HPDE6-E6E7 (cell line): ENCODE data around the gene FARP1.

ENCODE experiments used
- DNase-seq: peaks from one replicate; pipeline ENCODE4 v3.0.0; 2011; ENCODE audit warnings: missing footprints; ENCODE audit errors: extremely low spot score

The FARP1 gene

DNA sequence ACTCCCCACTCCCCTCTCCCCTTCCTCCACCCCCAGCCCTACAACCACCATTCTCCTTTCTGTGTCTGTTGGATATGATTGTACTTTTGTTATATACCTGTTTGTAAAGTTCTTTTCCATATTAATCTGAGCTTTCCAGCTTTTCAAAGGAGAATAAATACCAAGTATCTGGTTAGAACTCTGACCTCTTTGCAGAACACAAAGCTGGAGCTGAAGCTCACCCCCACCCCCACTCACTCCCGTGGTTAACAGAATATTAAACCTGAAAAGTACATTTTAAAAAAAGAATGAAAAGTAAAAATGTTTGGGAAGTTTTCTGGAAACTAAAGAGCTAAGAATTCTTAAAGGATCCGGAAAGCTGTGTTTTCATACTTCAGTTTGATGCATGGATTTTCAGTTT lies 189.3 kb downstream of the FARP1 start:
- DNase-seq, result no peak

DNA sequence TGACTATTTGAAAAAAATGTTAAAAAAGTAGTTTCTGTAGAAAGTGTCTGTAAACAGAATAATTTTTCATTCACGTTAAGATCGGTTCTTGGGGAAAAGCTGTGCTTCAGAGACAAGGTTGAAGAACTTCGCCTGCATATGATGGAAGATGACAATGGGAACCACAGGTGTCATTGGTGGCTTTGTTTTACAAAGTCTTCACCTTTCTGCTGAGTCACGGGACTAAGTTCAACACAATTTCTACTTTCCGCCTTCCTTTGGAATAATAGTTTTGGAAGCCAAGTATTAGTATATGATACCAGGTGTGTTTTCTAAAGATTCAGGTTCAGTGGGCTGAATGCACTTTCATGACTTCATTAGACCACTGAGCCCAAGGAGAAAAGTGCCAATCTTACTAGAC lies 189.8 kb downstream of the FARP1 start:
- no peak for DNase-seq

DNA sequence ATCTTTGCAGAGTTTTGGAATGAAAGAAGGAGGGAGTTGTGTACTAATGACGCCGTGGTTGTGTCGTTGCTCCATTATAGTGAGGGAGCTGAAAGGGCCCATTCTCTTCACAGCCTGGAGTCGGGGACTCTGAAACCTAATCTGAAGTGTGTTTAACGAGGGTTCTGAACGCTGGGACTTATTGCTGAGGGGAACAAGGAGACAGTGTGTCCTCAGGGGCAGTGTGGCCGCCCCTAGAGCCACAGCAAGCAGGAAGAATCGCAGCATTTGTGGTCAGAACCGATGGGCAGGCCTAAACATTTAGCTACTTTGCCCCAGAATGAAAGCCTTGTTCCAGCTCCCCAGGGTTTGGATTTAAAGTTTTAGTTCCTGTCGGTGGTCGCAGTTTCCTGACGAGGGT lies 190.6 kb downstream of the FARP1 start:
- DNase-seq, result no peak

DNA sequence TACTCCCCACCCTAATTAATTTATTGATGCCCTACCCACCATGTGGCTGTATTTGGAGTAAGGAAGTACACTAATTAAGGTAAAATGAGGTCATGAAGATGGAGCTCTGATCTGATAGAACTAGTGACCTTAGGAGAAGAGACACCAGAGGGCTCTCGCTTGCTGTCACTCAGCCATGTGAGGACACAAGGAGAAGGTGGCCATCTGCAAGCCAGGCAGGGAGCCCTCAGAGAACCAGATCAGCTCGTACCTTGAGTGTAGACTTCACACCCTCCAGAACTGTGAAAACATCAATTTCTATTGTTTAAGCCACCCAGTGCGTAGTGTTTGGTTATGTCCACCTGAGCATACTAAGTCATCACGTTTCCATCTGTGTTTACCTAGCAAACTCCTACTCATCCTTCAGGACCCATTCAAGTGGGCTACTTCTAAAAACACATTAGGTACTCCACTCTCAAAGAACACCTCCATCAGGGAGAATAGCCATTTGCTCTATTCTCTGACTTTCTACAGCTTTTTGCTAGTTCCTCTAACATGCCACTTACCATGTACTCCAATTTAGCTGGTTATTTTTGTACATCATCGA lies 191.8 kb downstream of the FARP1 start:
- DNase-seq, result no peak

DNA sequence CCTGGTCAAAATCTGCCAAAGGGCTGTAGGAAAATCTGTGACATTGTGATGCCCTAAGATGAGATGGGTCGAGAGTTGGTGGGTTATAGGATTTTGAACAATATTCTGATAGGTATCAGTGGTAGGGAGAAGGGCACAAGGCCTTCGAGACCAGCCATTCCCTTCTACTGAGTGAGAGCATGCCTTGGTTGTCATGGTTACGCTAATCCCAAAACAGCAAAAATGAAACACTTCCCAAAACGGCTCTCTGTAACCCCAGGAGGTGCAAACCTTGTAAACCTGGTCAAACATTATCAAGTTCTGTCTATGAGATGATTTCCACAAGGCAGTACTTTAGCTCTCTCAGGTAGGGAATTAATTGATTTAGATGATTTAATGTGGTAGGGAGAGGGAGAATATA lies 192.8 kb downstream of the FARP1 start:
- no peak for DNase-seq

DNA sequence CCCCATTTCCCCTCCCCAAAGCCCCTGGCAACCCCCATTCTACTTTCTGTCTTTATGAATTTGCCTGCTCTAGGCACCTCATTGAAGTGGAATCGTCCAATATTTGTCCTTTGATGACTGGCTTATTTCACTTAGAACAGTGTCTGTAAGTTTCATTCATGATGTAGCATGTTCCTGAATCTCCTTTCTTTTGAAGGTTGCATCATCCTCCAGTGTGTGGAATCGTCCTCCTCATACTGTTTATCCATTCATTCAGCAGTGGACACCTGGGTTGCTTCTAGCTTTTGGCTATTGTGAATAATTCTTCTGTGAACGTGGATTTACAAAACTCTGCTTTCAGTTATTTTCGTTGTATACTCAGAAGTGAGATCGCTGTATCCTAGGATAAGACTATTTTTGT lies 195.4 kb downstream of the FARP1 start:
- DNase-seq, result no peak

DNA sequence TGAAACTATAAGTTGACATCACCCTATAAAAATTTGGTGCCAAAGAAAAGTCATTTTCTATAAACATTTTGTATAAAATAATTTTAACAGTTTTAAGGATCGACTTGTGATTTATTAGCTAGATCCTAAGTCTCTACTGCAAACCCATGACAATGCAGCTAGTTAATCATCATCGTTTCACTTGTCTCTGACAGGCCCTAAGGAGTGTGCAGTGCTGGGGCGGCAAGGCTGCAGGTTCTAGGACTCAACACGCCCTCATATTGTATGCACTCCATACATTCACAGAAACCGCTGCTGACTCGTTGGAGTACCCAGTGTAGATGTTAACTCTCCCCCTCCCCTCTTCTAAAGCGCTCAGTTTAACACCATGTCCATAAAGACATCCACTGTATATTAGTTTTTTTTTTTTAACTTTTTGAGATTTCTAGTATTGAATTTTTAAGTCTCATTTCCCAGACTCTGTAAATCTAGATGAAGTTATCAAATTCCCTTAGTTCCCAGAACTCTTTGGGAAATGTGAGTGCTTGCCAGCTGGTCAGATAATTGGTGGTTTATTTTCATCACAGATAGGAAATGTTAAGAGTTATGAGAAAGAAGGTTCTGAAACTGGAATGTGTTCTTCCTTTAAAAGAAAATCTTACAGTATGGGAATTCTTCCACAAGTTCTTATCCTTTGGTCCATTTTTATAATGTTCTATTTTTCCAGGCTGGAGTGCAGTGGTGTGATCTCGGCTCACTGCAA lies 197.0 kb downstream of the FARP1 start:
- DNase-seq, result no peak

DNA sequence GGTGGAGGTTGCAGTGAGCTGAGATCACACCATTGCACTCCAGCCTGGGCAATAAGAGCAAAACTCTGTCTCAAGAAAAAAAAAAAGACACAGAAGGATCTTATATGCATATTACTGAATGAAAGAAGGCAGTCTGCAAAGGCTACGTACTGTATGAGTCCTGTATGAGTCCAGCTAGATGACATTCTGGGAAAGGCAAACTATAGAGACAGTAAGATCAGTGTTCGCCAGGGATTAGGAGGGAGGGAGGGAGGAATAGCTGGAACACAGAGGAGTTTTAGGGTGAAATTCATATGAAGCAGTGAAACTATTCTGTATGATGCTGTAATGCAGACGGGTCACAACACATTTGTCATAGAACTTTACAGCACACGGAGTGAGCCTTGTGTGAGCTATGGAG lies 200.1 kb downstream of the FARP1 start:
- no peak for DNase-seq

DNA sequence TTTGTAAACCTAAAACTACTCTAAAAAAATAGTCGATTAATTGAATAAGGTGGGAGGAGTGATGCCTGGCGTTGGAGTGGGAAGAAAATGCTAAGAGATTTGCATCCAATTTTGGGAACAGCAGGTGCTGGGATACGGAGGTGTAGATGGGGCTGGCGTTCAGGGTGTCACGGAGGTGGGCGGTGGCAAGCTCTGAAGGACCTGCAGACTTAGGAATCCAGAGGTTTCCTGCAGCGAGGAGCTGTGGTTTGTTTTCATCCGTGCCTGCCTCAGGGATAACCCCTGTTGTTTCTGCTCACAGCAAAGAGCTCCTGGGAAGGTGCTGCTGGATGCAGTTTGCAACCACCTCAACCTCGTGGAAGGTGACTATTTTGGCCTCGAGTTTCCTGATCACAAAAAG lies 200.6 kb downstream of the FARP1 start:
- DNase-seq, result no peak

DNA sequence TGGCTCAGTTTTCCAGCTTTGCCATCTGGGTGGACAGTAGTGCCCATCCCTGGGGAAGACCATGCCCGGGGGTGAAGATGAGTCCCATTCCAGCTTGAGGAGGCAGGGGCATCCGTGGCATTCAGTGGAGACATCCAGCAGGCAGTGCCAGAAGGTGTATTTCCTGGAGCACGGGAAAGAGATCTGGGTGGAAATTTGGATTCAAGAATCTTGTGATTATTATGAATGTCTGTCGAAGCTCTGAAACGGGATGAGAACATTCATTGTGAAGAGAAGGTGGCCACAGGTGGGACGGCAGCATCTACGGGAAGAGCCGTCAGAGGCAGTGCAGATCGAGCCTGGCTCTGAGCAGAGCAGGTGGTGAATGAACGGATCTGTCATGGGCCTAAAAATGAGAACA lies 201.5 kb downstream of the FARP1 start:
- DNase-seq, result no peak

DNA sequence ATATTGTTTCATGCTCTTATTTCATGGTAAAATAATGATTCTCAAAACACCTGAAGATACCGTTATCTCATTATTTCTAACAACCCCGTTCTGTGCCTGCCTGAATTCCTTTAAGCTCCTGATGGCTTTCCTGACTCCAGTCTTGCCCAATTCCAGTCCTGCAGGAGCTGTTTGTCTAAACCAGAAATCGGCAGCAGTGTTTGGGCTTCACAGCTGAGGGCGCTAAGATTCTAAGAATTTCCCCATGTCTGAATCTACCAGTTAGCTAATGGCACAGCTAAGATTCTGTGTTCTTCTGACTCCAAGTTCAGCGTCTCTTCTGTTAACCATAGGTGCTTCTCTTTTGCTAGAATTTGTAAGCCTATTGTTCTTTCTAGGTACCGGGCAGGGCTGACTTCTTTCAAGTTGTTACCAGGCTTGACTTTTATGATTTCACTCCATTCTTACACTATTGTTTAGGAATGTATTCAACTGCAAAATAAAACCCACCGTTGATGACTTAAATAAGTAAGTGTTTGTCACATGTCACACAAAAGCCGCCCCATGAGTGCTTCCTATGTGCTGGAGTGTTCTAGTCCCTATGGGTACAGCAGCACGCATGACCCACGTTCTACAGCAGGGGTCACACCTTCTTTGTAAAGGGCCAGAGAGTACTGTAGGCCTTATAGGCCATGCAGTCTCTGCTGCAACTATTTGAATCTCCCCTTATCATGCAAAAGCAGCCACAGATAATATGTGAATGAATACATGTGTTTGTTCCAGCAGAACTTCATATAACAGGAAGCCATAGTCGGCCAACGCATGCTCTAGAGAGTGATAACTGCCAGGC lies 202.4 kb downstream of the FARP1 start:
- no peak for DNase-seq

DNA sequence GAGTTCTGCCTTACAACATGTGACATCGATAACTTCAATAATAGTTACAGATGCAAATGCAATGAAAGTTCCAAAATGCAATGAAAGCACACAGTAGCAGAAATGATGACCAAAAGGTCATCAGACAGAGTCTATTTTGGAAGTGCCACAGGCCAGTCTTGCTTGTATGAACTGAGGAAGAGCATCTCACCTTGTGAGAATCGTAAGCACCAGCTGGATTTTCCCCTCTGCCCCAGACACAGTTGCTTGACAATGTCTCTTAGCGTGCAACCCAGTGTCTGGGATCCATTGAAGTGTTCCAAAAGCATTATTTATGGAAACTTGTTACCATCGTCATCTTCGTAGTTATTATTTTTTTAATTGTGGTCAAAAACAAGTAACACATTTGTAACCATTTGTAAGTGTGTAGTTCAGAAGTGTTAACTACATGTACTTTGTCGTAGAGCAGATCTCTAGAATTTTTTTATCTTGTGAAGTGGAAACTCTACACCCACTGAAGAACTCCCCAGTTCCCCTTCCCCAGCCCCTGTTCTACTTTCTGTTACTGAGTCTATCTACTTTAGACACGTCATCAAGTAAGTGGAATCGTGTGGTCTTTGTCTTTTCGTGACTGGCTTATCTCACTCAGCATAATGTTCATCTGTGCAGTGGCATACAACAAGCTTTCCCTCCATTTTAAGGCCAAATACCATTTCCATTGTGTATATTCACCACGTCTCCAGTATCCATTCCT lies 204.2 kb downstream of the FARP1 start:
- no peak for DNase-seq

DNA sequence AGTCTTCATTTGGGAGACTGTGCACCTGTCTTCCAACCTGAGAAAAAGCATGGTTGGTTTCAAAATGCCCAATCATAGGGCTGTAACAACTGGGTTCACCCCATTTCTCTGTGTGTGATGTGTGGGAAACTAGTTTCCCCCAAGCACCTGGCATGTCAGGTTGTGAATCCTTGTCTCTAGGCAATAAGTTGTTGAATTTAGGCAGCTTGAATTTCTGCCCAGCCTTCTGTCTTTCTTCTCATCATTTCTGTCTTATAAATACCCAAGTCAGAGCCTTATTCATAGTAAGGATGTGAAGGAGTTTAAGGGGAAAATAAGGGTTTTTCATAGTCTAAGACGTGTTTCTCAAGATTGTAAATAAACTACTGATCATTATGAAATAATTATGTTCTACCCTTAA lies 204.9 kb downstream of the FARP1 start:
- no peak for DNase-seq

DNA sequence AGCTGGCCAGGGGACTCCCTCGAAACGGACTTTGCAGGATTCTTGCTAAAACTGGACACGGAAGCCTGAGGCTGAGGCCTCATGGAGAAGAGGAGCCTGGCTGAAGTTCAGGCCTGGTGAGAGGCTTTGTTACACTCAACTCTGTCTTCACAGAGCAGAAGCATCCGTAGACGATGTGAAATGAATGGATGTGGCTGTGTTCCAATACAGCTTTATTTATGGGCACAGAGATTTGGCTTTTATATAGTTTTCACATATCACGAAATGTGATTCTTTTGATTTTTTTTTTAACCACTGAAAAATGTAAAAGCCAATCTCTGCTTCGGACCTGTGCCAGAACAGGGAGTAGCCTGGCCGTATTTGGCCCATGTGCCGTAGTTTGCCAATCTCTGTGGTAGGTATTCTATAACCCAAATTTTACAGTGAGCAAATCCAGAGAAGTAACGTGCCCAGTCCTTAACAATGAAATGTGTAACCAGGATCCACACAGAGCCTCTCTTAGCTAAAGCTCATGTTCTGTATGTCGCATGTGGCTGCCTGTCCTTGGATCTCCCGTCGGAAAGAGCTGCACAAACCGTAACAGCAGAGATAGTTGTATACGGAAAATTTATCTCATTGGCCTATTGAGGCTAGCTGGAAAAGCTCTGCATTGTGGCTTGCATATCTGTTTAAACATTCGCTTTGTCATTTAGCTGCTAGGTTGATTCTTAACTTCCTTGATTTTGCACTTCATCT lies 205.7 kb downstream of the FARP1 start:
- DNase-seq, result no peak

DNA sequence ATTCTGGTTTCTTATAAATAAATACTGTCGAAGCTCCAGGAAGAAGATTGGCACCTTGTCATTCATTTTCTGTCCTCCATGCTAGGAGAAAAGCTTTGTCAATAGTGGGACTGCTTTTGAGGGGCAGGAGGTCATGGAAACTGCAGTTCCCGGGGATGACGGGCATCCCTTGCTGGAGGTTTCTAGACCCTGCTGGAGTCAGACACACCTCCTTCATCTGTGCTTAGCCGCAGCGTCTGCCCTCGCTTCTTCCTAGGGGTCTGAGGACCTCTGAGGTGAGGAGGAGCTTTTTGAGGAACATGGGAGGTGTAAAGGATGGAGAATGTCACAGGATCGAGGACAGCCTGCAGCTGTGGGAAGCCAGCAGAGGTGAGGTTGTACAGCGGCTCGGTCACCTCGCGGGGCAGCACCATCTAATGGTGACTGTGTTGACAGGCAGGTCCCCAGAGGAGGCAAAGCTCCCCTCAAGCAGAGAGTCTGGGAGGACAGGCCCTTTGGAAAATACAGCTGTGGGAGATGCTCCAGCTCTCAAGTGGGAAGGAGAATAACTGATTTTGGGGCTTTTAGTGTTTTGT lies 206.9 kb downstream of the FARP1 start:
- no peak for DNase-seq

DNA sequence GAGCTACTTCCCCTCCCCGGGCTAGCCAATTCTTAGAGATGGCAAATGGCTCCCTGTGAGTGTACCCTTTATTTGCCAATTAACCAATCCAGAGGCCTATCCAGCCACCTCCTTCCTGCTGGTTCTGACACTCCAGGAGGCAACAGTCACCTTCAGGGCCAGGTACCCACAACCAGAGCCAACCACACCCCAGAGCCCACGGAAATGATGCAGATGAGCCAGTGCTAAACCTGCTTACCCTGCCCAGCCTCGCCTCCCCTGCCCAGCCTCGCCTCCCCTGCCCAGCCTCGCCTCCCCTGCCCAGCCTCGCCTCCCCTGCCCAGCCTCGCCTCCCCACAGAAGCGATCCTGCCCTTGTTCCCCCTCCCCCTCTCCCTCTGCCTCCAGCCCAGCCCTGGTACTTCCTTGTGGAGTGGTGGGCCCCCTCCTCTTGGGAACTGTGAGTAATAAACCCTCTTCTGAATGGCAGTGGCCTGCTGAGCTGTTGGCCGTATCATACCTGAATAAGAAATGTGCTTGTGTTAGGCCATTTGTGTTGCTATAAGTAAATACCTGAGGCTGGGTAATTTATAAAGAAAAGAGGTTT lies 207.9 kb downstream of the FARP1 start:
- DNase-seq, result no peak

DNA sequence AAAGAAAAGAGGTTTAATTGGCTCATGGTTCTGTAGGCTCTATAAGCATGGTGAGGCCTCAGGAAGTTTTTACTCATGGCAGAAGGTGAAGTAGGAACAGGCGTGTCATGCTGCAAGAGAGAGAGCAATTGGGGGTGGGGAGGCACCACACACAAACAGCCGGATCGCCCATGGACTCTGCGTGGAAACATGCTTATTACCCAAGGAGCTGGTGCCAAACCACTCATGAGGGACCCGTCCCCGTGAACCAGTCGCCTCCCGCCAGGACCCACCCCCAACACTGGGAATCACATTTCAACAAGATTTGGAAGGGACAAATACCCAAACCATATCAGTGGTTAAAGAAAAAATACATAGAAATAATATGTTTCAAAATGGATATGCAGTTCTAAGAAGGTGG lies 208.7 kb downstream of the FARP1 start:
- no peak for DNase-seq

DNA sequence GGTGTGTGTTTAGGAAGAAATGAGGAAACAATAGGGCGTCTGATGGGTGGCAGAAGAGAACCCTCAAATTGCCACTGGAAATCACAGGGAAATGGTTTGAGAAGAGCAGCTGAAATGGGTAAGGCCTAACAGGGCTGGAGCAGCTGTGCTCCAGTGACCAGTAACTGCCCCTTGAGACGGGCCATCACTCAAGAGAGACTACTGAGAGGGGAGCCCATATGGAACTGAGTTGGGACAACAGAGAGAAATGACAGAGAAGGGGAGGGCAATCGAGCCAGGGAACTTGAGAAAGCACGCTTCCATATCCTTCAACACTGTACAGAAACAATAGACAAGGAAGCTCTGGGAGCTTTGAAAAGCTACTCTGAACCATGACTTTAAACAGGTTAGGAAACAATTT lies 209.3 kb downstream of the FARP1 start:
- DNase-seq, result no peak

DNA sequence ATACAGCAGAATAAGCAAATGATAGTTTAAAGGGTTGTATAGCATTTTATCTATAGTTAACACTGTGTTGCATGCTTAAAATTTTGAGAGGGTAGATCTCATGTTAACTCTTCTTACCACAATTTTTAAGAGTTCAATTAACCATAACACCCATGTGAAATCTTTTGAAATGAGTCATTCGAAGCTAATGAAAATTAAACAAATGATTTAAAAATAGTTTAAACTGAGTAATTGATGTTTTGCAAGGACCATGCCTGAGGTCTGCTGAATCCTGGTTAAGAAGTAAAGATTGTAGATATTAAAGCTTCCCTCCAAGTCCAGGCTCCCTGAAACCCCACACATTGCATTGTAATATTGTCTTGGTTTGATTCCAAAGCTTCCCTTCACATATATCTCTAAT lies 210.9 kb downstream of the FARP1 start:
- DNase-seq, result no peak

DNA sequence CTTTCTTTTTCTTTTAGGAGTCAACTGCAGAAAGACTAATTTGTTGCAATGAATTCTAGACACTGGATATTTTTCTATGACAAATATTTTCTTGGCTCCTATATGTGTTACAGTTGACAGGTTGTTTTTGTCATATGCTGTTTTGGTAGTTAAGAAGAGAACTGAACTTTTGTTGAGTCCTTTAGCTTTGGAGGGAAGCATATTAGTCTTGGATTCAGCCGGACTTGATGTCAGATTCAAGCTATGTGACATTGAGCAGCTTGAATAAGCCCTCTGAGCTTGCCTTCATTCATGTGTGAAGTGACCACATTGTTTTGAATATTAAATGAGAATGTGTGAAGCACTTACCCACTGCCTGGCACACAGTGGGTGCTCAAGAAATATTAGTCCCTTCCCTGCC lies 216.0 kb downstream of the FARP1 start:
- DNase-seq, result no peak

DNA sequence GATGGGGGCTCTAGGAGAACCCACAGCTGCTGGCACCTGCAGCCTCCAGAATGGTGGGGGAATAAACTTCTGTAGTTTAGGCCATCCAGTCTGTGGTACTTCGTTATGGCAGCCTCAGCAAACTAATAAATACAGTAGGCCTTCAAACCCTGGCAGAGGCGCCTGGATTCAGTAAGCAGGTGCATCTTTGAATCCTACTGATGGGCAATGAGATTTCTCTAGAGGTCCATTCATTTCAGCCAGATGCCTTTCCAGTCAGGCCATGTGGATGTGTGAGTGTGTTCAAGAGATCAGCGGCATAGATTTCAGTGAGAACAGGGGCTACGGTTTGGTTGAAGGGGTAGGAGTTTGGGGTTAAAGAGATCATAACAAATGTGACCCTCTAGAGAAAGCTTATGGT lies 217.7 kb downstream of the FARP1 start:
- DNase-seq, result no peak
